Common myeloid progenitor, CD34-positive (primary cell): ENCODE measurements around the gene CUX1.

Experiments used
- CTCF ChIA-PET: fragments of 350-600 bp; sonication (Branson Sonifier 250); formaldehyde crosslinking; loops from one replicate; lab custom pipeline; 2021; ENCODE audit warnings: antibody characterized with exemption; lab: Charles Lee
- POLR2A ChIA-PET: fragments of 350-600 bp; sonication (Branson Sonifier 250); formaldehyde crosslinking; loops from one replicate; lab custom pipeline; 2021; ENCODE audit warnings: antibody characterized with exemption; lab: Charles Lee
- DNase-seq, 3 donors: peaks; one replicate each; pipeline versions ENCODE4 v3.0.0 to v3.0.0-alpha.2; 2013
- H3K27ac ChIP-seq, 2 experiments: 1 replicate in 1 of 2; 2 replicates in 1 of 2; pipeline ENCODE4 v1.7.0; 2013; ENCODE audit warnings: inconsistent platforms in 2 of 2, low read length in 2 of 2, mild to moderate bottlenecking in 2 of 2, low read depth in 1 of 2, moderate library complexity in 1 of 2; ENCODE audit not compliant: severe bottlenecking in 2 of 2, insufficient read depth in 1 of 2, poor library complexity in 1 of 2
- H3K27me3 ChIP-seq, 5 experiments: replicated peaks in 2 of 5; 1 replicate in 3 of 5; 2 replicates in 2 of 5; pipeline versions ENCODE4 v1.6.1 to v1.7.0; 2013; ENCODE audit warnings: low read length in 4 of 5, mild to moderate bottlenecking in 2 of 5, moderate library complexity in 2 of 5, inconsistent platforms in 1 of 5; ENCODE audit not compliant: insufficient read depth in 5 of 5, control insufficient read depth in 4 of 5
- H3K36me3 ChIP-seq, 4 experiments: 1 replicate in 2 of 4; 2 replicates in 2 of 4; pipeline versions ENCODE4 v1.6.1 to v1.7.0; 2013; ENCODE audit warnings: low read length in 3 of 4, control low read depth in 1 of 4, mild to moderate bottlenecking in 1 of 4; ENCODE audit not compliant: control insufficient read depth in 4 of 4, insufficient read depth in 4 of 4
- H3K4me1 ChIP-seq, 4 experiments: 1 replicate in 3 of 4; 2 replicates in 1 of 4; pipeline versions ENCODE4 v1.6.1 to v1.7.1; 2013; ENCODE audit warnings: low read length in 3 of 4, mild to moderate bottlenecking in 3 of 4, control low read depth in 1 of 4, inconsistent platforms in 1 of 4, moderate library complexity in 1 of 4; ENCODE audit not compliant: control insufficient read depth in 4 of 4, insufficient read depth in 4 of 4; ENCODE audit errors: control extremely low read depth in 1 of 4
- H3K4me3 ChIP-seq, 7 experiments: 1 replicate in 4 of 7; 2 replicates in 3 of 7; pipeline versions ENCODE4 v1.5.1 to v1.7.0; 2013; ENCODE audit warnings: mild to moderate bottlenecking in 7 of 7, low read length in 6 of 7, moderate library complexity in 6 of 7, inconsistent platforms in 2 of 7, low read depth in 2 of 7, control low read depth in 1 of 7; ENCODE audit not compliant: insufficient read depth in 4 of 7, control insufficient read depth in 1 of 7; ENCODE audit errors: extremely low read depth in 1 of 7
- H3K9me3 ChIP-seq, 5 experiments: 1 replicate in 4 of 5; 2 replicates in 1 of 5; pipeline versions ENCODE4 v1.6.1 to v1.7.1; 2013; ENCODE audit warnings: low read length in 4 of 5, mild to moderate bottlenecking in 2 of 5, inconsistent platforms in 1 of 5, low read depth in 1 of 5, moderate library complexity in 1 of 5; ENCODE audit not compliant: control insufficient read depth in 4 of 5, insufficient read depth in 2 of 5; ENCODE audit errors: control extremely low read depth in 1 of 5
- WGBS: methylation state at CpG from one replicate; pipeline ENCODE4 v1.1.5; 2013; ENCODE audit not compliant: insufficient coverage; 5-methylcytosine and 5-hydroxymethylcytosine counted together

The CUX1 gene

GRCh38 chr7:102202556-102202955 is 385.1 kb downstream of the CUX1 start:
- WGBS: 97% methylated on average over 6 of the region's 6 CpGs
- ChIA-PET POLR2A (no interaction called here), CTCF (interaction anchor here (1.3 to 1.6 kb wide), 2 partner anchors 11 to 34 kb away, joined by 3 to 5 read pairs; no protein-coding TSS in a partner anchor)
- Histone ChIP-seq H3K4me1 (no peaks in the 10 kb centered on the region), H3K27me3 (no peaks in the 10 kb centered on the region), H3K27ac (no peak overlapping the region), H3K36me3 (peaks cover 5 to 92% (median 67%) of the 10 kb centered on the region in 4 experiments), H3K4me3 (no peak overlapping the region), H3K9me3 (no peaks in the 10 kb centered on the region)
- DNase-seq: no peak

GRCh38 chr7:102203218-102203617 is 385.8 kb downstream of the CUX1 start:
- ChIA-PET POLR2A (no interaction called here), CTCF (interaction anchor here (1.3 to 1.6 kb wide), 2 partner anchors 10 to 34 kb away, joined by 3 to 5 read pairs; no protein-coding TSS in a partner anchor)
- H3K4me3 ChIP-seq: no peak overlapping the region
- no peaks in the 10 kb centered on the region for H3K4me1 ChIP-seq
- DNase-seq: no peak
- H3K27me3 ChIP-seq: no peaks in the 10 kb centered on the region
- peaks cover 5 to 90% (median 65%) of the 10 kb centered on the region in 4 experiments for H3K36me3 ChIP-seq
- 81% methylated on average over 6 of the region's 12 CpGs for WGBS
- no peaks in the 10 kb centered on the region for H3K9me3 ChIP-seq
- H3K27ac ChIP-seq: no peak overlapping the region

- 98% methylated on average over 15 of the region's 16 CpGs for WGBS
- Histone ChIP-seq H3K27ac (no peak overlapping the region), H3K36me3 (peaks cover 5 to 91% (median 65%) of the 10 kb centered on the region in 4 experiments), H3K4me3 (no peak overlapping the region), H3K4me1 (no peaks in the 10 kb centered on the region), H3K9me3 (no peaks in the 10 kb centered on the region), H3K27me3 (no peaks in the 10 kb centered on the region)
- POLR2A ChIA-PET: interaction anchor here (0.6 kb wide), 1 partner anchor 239 kb away, joined by 3 read pairs; no protein-coding TSS in a partner anchor
- CTCF ChIA-PET: no interaction called here
- DNase-seq: no peak
These were observed 386.8 kb downstream of the CUX1 start for GRCh38 chr7:102204212-102204611.

GRCh38 chr7:102205915-102206314 is 388.5 kb downstream of the CUX1 start:
- ChIA-PET POLR2A (no interaction called here), CTCF (interaction anchor here (0.9 kb wide), 1 partner anchor 31 kb away, joined by 4 read pairs; no protein-coding TSS in a partner anchor)

GRCh38 chr7:102208826-102209225 is 391.4 kb downstream of the CUX1 start:
- Histone ChIP-seq H3K9me3 (no peaks in the 10 kb centered on the region), H3K4me3 (no peak overlapping the region), H3K27me3 (no peaks in the 10 kb centered on the region), H3K4me1 (no peaks in the 10 kb centered on the region), H3K27ac (no peak overlapping the region), H3K36me3 (peaks cover 8 to 88% (median 52%) of the 10 kb centered on the region in 4 experiments)
- 91% methylated on average over 14 of the region's 14 CpGs for WGBS
- ChIA-PET POLR2A (no interaction called here), CTCF (no interaction called here)
- DNase-seq: no peak

More at GRCh38 chr7:102205915-102206314, 388.5 kb downstream of the CUX1 start:
- Histone ChIP-seq H3K36me3 (peaks cover 10 to 91% (median 64%) of the 10 kb centered on the region in 4 experiments), H3K9me3 (no peaks in the 10 kb centered on the region), H3K27me3 (no peaks in the 10 kb centered on the region), H3K27ac (no peak overlapping the region), H3K4me1 (no peaks in the 10 kb centered on the region), H3K4me3 (no peak overlapping the region)
- DNase-seq: no peak
- 98% methylated on average over 15 of the region's 15 CpGs for WGBS

GRCh38 chr7:102210787-102211186 is 393.4 kb downstream of the CUX1 start:
- peaks cover 6 to 82% (median 47%) of the 10 kb centered on the region in 4 experiments for H3K36me3 ChIP-seq
- H3K27me3 ChIP-seq: no peaks in the 10 kb centered on the region
- no peak overlapping the region for H3K27ac ChIP-seq
- DNase-seq: no peak
- no peaks in the 10 kb centered on the region for H3K9me3 ChIP-seq
- H3K4me3 ChIP-seq: no peak overlapping the region
- H3K4me1 ChIP-seq: no peaks in the 10 kb centered on the region
- CTCF ChIA-PET: no interaction called here
- POLR2A ChIA-PET: no interaction called here
- WGBS: 96% methylated on average over 13 of the region's 13 CpGs

GRCh38 chr7:102211590-102212550 is 394.4 kb downstream of the CUX1 start:
- Histone ChIP-seq H3K4me1 (no peaks in the 10 kb centered on the region), H3K36me3 (peaks cover 6 to 84% (median 47%) of the 10 kb centered on the region in 4 experiments), H3K27me3 (no peaks in the 10 kb centered on the region), H3K4me3 (no peak overlapping the region), H3K27ac (no peak overlapping the region), H3K9me3 (no peaks in the 10 kb centered on the region)
- CTCF ChIA-PET: no interaction called here
- 96% methylated on average over 19 of the region's 22 CpGs for WGBS
- POLR2A ChIA-PET: no interaction called here
- no peak for DNase-seq
